Brain microvascular endothelial cell (primary cell): ENCODE measurements around the gene STAG1.
"Not testable (repeated sequence)": the region's sequence is repeated elsewhere in the genome, so short reads cannot be mapped to it uniquely, and the experiment has no call there.

ENCODE experiments used
- DNase-seq: peaks from one replicate; pipeline ENCODE4 v3.0.0-alpha.2; 2020
- H3K27ac ChIP-seq: fragments of 250-450 bp; sonication (Bioruptor Pico); 2 replicates; pipeline ENCODE4 v1.5.1; 2020; ENCODE audit warnings: mild to moderate bottlenecking, moderate library complexity
- H3K27me3 ChIP-seq: fragments of 250-450 bp; sonication (Bioruptor Pico); replicated peaks from 2 replicates; pipeline ENCODE4 v1.5.1; 2020; ENCODE audit warnings: mild to moderate bottlenecking
- H3K36me3 ChIP-seq: fragments of 250-450 bp; sonication (Bioruptor Pico); replicated peaks from 2 replicates; pipeline ENCODE4 v1.5.1; 2020; ENCODE audit warnings: mild to moderate bottlenecking
- H3K4me3 ChIP-seq: 2 replicates; pipeline ENCODE4 v1.5.1; 2011; ENCODE audit warnings: low read depth, mild to moderate bottlenecking, control low read depth, low read length, moderate library complexity
- in situ Hi-C: cut with HindIII; loops from 2 replicates; pipeline ENCODE4 v1.10.0; 2017; ENCODE audit warnings: low sequenced_read_pairs, low pct_ligation_motif_present
- TF ChIP-seq, protein P1 (sequence below): IDR thresholded peaks from 2 replicates; pipeline ENCODE4 v1.5.1; 2011; ENCODE audit warnings: low read depth, mild to moderate bottlenecking, moderate library complexity, low read length, control low read depth, inconsistent platforms; ENCODE audit errors: missing control alignments

The STAG1 gene

DNA sequence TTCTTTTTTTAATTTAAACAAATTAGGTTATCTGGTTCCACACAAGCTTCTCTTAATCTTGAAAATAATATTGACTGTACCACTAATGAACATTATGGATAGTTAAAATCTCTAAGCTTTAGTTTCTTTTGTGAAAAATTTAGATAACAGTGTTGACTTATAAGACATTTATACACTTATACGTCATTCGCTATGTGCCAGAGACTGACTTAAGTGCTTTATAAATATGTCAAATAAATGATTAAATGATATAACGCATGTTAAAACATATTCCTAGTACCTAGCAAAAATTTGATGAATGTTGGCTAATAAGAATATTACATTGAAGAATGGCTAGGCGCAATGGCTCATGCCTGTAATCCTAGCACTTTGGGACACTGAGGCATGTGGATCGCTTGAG lies 405.7 kb downstream of the STAG1 start:
- TF ChIP-seq, protein P1, sequence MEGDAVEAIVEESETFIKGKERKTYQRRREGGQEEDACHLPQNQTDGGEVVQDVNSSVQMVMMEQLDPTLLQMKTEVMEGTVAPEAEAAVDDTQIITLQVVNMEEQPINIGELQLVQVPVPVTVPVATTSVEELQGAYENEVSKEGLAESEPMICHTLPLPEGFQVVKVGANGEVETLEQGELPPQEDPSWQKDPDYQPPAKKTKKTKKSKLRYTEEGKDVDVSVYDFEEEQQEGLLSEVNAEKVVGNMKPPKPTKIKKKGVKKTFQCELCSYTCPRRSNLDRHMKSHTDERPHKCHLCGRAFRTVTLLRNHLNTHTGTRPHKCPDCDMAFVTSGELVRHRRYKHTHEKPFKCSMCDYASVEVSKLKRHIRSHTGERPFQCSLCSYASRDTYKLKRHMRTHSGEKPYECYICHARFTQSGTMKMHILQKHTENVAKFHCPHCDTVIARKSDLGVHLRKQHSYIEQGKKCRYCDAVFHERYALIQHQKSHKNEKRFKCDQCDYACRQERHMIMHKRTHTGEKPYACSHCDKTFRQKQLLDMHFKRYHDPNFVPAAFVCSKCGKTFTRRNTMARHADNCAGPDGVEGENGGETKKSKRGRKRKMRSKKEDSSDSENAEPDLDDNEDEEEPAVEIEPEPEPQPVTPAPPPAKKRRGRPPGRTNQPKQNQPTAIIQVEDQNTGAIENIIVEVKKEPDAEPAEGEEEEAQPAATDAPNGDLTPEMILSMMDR, result no peak
- H3K27ac ChIP-seq, result no peak overlapping the region
- no peak for DNase-seq
- no peak overlapping the region for H3K4me3 ChIP-seq
- H3K27me3 ChIP-seq, result no peaks in the 10 kb centered on the region
- in situ Hi-C loops, result no loop called here
- no peaks in the 10 kb centered on the region for H3K36me3 ChIP-seq

DNA sequence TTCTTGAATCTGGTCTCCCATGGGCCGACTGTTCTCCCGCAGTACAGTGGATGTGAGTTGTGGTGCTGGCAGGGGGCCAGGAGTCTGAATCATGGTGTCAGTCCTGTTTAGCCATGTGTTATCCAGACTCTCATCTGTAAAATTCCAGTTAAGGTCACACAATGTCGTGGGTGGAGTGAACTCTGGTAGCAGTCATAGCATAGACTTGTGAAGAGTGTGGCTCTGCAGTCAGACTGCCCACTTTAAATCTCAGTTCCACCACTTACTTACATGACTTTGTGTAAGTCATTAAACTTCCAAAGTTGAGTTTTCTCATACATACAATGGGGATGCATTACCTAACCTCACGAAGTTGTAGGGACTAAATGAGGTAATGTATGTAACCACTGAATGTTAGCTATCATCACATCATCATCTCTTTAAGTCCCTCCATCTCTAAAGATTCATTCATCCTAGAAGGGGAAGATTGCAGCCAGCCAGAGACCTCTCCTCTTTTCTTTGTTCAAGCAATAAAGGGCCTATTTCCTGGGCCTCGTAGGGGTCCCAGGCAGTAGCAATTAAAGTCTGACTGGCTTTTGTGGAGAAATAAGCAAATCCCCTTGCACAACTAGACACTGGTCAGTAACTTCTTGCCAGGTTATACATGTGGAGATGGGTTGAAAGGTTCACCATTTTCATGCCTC lies 408.2 kb downstream of the STAG1 start:
- peak; percentile 99 for DNase-seq
- peak overlapping the region; percentile 60 for H3K27ac ChIP-seq
- H3K27me3 ChIP-seq, result no peaks in the 10 kb centered on the region
- H3K4me3 ChIP-seq, result no peak overlapping the region
- in situ Hi-C loops, result no loop called here
- TF ChIP-seq, protein P1, result no peak
- H3K36me3 ChIP-seq, result peaks cover 3% of the 10 kb centered on the region

DNA sequence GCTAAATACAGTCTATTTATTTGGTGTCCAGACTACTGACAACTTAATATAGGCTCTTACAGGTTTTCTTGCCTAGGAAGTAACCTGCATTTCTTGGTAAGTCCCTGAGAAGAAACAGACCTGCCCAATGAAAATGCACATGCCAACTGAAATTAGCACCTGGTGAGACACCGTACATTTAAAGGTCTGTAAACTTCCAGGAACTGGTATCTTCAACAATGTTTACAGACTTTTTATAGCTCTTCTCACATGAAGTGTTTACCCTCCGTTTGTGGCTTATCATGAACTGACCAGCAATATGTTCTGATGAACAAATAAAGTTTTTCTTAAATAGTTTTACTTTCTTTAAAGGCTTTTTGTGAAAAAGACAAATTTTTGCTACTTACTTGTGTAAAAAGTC lies 408.7 kb downstream of the STAG1 start:
- peaks cover 3% of the 10 kb centered on the region for H3K36me3 ChIP-seq
- DNase-seq, result no peak
- H3K4me3 ChIP-seq, result no peak overlapping the region
- H3K27me3 ChIP-seq, result no peaks in the 10 kb centered on the region
- in situ Hi-C loops, result no loop called here
- TF ChIP-seq, protein P1, result no peak
- H3K27ac ChIP-seq, result peak overlapping the region; percentile 43

DNA sequence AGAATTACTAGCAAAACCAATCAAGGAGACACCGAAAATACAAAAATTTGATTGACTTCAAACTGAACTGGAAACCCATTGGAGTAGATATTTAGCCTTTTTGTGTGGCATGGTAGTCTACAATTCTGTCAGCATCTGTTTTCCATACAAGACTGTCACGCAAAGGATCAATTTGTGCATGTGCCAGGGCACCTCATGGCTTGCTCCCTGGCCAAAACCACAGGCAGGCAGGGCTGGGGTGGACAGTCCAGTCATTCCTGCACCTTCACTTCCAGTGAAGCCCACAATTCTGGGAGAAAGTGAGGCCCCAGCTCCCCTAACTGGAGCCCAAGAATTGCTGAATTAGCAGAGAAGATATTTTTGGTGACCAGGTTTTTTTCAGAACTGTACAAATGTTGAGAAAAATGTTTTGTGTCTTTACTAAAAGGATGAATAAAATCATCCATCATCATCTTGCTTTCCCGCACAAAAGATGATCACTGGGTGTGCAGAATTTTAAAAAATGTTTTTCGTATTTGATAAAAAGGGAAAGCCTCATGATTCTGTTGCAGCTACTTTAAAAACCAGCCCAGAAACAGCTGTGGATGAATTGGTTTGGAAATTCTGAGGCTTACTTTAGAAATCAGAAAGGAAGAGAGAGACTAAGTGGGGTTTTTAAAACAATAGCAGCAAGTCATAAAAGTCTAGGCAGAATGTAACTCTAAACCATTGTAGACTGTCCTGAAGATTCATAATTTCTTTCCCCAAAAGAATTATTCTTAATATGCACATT lies 415.7 kb downstream of the STAG1 start:
- H3K4me3 ChIP-seq, result no peak overlapping the region
- H3K36me3 ChIP-seq, result peaks cover 10% of the 10 kb centered on the region
- DNase-seq, result no peak
- in situ Hi-C loops, result no loop called here
- TF ChIP-seq, protein P1, result no peak
- no peaks in the 10 kb centered on the region for H3K27me3 ChIP-seq
- H3K27ac ChIP-seq, result no peak overlapping the region

DNA sequence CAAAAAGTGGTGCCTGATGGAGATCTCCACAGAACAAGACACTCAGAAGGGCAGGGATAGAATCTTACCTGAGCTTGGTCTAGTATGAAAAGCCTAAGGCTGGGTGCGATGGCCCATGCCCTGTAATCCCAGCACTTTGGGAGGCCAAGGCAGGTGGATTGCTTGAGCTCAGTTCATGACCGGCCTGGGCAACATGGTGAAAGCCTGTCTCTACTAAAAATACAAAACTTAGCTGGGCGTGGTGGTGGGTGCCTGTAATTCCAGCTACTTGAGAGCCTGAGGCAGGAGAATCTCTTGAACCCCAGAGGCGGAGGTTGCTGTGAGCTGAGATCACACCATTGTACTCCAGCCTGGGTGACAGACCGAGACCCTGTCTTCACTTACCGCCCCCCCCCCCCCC lies 417.5 kb downstream of the STAG1 start:
- H3K4me3 ChIP-seq, H3K27me3 ChIP-seq, H3K27ac ChIP-seq, H3K36me3 ChIP-seq, DNase-seq, in situ Hi-C loops: not testable (repeated sequence)

DNA sequence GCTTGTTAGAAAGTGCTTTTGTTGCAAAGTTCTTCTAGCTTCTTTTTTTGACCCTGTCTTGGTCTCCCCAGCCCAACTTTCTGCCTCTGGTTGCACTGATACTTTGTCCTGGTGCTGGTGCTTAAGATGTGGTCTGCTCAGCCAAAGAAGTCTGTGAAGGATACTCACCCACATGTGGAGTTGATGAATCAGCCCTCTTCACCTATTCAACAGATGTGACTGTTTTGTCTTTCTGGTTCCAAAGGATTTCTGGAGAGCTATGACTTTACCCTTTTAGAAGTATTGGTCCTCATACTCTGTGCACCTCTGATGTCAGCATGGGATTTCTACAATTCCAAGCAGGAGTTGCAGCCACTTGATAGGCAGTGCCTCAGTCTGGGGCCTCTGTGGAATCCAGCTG lies 418.0 kb downstream of the STAG1 start:
- no peak for DNase-seq
- TF ChIP-seq, protein P1, result no peak
- Histone ChIP-seq H3K27me3 (no peaks in the 10 kb centered on the region), H3K4me3 (no peak overlapping the region), H3K27ac (no peak overlapping the region), H3K36me3 (peaks cover 6% of the 10 kb centered on the region)
- in situ Hi-C loops, result no loop called here
